GM19193 (cell line): ENCODE data around the gene ADAP2.
A peak's percentile ranks its signal among the peaks of the same experiment; 100 is the strongest.

Experiments
- POLR2A ChIP-seq: IDR thresholded peaks from 4 replicates; pipeline ENCODE4 v1.6.1; 2011; ENCODE audit not compliant: insufficient read depth, insufficient read length; ENCODE audit errors: extremely low read depth

The ADAP2 gene

GRCh38 chr17:30921544-30922196, at the start of gene ADAP2:
TSS of gene ADAP2 (plus strand) at chr17:30921945. CDS start at chr17:30922015, 70 bp downstream.
- no peak for TF ChIP-seq POLR2A

GRCh38 chr17:30886187-30886586, 35.6 kb upstream of the ADAP2 start:
- TF ChIP-seq POLR2A, result no peak

- no peak for TF ChIP-seq POLR2A
Observed at GRCh38 chr17:30894236-30894635, 27.5 kb upstream of the ADAP2 start.

- TF ChIP-seq POLR2A, result no peak
Observed at GRCh38 chr17:30897311-30897710, 24.4 kb upstream of the ADAP2 start.

GRCh38 chr17:30905742-30906100, 16.0 kb upstream of the ADAP2 start:
- TF ChIP-seq POLR2A, result no peak

- peak; percentile 91 for TF ChIP-seq POLR2A
Observed at GRCh38 chr17:30906101-30906911, 15.4 kb upstream of the ADAP2 start, which contains the start of gene TEFM. TSS of gene TEFM (minus strand) at chr17:30906238. CDS start at chr17:30906198, 40 bp downstream.

- TF ChIP-seq POLR2A, result no peak
Observed at GRCh38 chr17:30908717-30909420, 12.9 kb upstream of the ADAP2 start.

GRCh38 chr17:30913955-30914354, 7.8 kb upstream of the ADAP2 start:
- no peak for TF ChIP-seq POLR2A

GRCh38 chr17:30915833-30916611, 5.7 kb upstream of the ADAP2 start:
- no peak for TF ChIP-seq POLR2A

GRCh38 chr17:30917050-30917449, 4.7 kb upstream of the ADAP2 start:
- no peak for TF ChIP-seq POLR2A

GRCh38 chr17:30920282-30920681, 1.5 kb upstream of the ADAP2 start:
- no peak for TF ChIP-seq POLR2A

- no peak for TF ChIP-seq POLR2A
Observed at GRCh38 chr17:30920683-30921543, 832 bp upstream of the ADAP2 start.

GRCh38 chr17:30922235-30923030, 688 bp downstream of the ADAP2 start:
- no peak for TF ChIP-seq POLR2A
